Measurements from ENCODE around the gene HEY2.
A peak's percentile ranks its signal among the peaks of the same experiment; 100 is the strongest.
"Not testable (repeated sequence)": the region's sequence is repeated elsewhere in the genome, so short reads cannot be mapped to it uniquely, and the experiment has no call there.

HEY2 gene

GRCh38 chr6:125749173-125749864 lies at the start of gene HEY2:
TSS of gene HEY2 (plus strand) at chr6:125749632. CDS start at chr6:125749777, 145 bp downstream.
- peak; percentile 41 for DNase-seq

DNA sequence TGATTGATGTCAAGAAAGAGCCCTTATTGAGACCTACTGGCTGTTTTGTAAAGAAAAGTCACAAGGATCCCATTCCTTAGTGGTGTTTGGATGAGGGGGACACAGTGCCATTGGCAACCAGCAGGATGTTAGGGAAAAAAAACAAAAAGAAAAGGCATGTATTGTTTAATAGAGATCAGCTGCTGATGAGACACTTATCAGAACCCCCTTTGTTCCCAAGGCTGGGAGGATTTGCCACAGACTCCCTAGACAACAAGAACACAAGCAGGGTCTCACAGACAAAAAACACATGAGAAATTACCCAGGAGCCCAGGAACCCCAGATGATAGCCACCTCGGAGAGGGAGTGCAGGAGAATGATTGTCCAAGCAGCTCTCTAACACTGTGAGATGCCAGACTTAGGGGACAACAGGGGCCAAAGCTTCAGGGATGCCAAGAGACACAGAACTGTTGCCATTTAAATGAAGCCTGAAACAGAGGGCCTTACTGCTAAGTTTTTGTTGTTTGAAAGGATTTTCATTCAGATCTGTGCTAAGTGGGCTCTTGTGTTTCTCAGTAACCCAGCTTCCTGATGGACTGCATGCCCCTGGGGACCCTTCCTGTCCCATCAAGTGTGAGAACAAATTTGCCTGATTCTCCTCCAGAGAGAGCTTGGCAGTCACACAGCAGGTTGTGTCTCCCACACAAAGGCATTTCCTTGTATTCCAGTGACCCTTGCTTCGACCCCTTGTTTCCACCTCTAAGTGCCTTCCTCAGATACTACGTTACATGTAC lies 48.7 kb upstream of the HEY2 start:
- DNase-seq: no peak

DNA sequence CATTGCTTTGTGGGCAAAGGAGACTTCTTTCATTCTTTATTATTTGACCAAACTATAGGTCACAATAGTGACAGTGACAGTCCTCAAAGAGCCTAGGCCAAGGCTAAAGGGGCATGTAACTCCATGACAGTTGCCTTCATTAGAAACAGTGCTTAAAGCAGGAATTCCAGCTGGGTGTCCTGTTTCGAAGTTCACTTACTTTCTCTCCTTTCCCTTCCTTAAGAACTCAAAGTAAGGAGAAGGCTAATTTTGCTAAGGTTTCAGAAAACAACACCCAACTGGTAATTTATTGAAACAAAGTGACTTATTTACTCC lies 48.1 kb upstream of the HEY2 start:
- no peak for DNase-seq

DNA sequence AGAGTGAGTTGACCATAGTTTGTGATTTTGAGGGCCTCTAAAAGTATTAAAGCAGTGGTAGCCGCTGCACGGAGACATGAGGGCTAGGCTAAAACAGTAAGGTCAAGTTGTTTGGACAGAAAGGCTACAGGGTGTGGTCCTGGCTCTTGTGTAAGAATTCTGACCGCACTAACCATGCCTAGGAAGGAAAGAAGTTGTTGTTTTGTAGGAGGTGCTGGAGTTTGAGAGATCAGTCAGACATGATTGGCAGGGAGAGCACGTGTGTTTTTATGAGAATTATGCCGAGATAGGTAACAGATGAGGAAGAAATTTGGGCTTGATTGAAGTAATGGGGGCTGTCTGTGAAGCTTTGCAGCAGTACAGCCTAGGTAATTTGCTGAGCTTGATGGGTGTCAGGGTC lies 45.5 kb upstream of the HEY2 start:
- not testable (repeated sequence) for DNase-seq

DNA sequence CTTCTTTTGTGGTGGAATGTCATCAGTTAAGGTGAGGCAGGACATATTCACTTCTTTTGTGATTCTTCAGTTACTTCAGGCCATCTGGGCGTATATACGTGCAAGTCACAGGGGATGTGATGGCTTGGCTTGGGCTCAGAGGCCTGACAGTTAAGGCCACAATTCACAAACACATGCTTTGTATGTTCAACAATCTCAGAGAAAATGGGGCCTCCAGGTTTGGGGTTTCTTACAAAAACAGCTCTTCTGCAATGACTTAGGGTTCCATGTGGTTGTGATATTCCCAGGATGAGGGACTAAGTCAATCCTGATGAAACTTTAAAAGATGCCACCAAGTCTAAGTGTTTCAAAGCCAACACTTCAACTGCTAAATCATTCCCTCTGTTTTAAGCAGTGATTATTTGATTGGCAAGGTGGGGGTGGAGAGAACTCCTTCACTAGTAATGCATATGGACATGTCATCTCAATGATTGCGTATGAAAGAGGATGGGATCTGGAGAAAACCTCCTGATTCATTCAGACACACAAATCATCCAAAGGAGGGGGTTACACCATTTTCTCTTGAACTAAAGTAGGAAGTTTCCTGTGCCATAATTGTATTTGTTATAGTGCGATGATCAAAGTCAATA lies 41.7 kb upstream of the HEY2 start:
- DNase-seq: no peak

DNA sequence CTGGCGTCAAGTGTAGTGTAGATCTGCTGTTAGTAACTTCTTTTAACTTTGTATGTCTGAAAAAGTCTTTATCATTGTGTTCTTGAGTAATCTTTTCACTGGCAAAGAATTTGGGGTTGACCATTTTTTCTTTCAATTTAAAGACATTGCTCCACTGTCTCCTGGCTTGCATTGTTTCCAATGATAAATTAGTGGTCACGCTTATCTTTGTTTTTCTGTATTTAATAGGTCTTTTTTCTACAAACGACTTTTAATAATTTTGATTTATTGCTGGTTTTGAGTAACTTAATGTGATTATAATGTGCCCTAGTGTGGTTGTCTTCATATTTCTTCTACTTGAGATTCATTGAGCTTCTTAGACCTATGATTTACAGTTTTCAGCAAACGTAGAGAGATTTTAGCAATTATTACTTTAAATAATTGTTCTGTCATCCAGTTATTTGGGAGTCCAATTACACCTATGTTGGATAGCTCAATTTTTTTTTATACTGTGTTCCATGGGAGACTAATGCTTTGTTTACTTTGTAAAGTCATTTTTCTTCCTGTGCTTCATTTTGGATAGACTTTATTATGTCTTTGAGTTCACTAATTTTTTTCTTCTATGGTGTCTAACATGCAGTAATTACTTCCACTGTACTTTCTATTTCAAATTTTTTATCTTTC lies 38.3 kb upstream of the HEY2 start:
- DNase-seq: no peak

GRCh38 chr6:125714441-125715090 lies 34.9 kb upstream of the HEY2 start:
- no peak for DNase-seq

- DNase-seq: no peak
Measured at GRCh38 chr6:125717120-125717731, 32.2 kb upstream of the HEY2 start.

DNA sequence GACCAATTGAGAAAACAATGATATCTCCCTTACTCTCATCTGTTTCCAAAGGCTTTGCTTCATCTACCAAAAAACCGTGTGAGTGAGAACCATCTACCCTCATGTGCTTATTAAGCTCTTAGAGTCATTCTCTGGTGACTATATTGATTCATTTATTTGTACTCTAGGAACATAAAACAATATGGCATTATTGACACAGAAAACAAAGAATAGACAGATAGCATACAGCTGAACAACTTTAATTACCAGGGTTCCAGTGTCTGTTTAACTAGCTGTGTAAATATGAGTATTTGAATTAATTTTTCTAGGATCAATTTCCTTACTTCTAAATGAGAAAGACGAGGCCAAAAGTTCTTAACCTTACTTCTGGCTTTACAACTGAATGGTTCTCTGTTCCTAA lies 31.3 kb upstream of the HEY2 start:
- DNase-seq: no peak

- DNase-seq: no peak
Measured at GRCh38 chr6:125722886-125723285, 26.5 kb upstream of the HEY2 start.

DNA sequence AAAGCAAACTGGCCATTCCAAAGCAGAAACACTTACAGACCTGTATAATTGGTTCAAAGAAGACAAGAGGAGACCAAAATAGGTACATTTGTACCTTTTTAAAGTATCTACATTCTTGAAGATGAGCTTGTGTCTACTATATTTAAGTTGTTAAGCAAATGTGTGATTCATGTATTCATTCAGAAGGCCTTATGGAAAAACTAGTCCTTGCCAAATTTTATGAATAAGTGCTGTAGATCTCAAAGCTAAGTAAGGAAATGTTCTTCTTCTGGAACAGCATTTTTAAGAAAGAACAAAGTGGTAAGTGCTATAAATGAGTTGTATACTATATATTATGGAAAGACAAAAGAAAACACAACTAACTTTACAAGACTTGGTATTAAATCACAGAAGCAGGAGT lies 22.2 kb upstream of the HEY2 start:
- no peak for DNase-seq

DNA sequence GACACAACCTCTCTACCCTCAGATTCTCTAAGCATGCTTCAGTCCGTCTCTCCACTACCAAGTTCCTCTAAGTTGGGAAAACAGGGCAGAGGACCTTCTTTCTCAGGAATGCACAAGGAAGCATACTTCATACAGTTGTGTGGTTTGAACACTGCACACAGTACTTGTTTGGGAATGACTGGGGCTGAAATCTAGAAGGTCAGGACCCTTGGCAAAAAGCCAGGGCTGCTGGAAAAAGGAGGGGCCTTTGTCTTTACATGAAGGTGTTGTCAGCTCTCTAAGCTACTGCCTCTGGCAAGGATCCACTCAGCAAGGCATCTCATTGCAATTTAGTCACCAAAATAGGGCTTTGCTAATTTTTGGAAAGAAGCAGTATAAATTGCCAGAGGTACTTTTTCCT lies 20.7 kb upstream of the HEY2 start:
- no peak for DNase-seq

- DNase-seq: no peak
Measured at GRCh38 chr6:125729983-125730382, 19.4 kb upstream of the HEY2 start.

DNA sequence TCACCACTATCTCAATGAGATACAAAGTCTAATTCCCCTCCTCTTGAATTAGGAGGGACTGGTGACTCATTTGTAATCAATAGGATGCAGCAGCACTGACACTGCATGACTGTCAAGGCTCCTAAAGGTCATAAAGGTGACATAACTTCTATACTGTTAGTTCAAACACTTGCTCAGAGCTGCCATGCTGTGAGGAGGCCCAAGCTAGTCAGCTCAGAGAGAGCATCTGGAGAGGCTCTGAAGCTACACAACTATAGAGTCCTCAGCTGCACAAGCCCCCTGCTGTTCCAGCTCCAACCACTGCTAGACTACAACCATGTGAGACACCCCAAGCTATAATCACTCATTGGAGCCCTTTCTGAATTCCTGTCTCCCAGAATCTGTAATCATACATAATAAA lies 17.0 kb upstream of the HEY2 start:
- no peak for DNase-seq

GRCh38 chr6:125733516-125734300 lies 15.7 kb upstream of the HEY2 start:
- no peak for DNase-seq

DNA sequence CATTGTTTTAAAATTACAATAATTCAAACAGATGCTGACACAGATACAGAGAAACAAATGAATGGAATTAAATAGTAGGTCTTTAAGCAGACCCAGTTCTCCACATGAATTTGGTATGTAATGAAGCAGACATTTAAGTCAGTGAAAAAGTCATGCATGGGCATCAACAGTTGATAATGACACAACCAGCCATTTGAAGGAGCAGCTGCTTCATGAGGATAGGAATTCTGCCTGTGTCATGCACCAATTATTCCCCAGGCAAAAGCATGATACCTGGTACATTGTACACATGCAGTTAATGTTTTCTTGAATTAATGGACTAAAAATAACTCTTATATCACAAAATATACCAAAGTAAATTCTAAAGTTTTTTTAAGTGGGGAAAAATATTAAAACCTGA lies 11.2 kb upstream of the HEY2 start:
- DNase-seq: no peak

GRCh38 chr6:125739364-125739763 lies 10.1 kb upstream of the HEY2 start:
- DNase-seq: no peak

DNA sequence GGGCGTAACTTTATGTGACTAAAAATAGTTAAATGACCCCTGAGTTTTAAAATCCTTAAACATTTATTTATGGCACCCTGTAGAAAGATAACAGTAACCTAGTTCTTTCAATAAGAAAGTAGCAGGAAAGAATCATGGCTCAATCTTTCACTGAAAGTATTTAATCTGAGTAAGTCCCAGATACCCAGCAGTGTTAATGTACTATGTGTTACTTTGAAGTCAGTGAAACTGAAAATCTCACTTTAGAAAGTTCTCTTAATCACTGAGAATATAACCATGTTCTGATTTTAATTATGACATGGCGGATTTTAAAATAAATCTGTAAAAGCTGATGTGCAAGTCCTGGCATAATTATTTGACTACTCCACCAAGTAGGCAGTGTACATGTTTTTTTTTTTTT lies 8.1 kb upstream of the HEY2 start:
- DNase-seq: no peak

GRCh38 chr6:125742024-125742423 lies 7.4 kb upstream of the HEY2 start:
- no peak for DNase-seq

DNA sequence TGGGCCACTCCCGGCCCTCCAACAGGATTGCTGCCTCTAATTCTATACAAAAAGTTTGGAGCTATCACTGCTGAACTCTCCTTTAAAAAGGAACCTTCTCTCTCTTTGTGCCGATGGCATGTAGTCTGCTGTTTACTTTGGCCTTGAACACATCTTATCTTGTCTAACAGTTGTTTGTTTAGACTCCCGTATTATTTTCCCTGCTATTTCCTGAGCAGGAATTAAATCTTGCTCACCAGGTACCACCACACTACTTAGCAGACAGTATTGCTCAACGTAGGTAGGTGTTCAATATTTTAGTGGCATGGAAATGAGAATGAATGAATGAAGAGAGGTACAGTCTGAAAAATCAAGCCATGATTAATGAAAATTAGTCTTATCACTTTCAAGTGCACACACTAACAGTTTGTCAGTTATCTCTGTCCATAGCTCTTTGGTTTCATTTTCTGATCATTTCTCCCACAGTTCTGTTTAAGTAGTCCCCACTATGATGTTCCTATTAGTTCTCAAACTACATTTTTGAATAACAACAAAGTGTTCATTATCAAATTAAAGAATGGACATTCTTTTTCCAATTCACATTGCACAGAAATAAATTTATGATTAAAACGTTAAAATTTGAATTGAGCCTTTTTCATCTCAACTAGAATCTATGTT lies 6.8 kb upstream of the HEY2 start:
- no peak for DNase-seq

GRCh38 chr6:125743604-125744003 lies 5.8 kb upstream of the HEY2 start:
- DNase-seq: no peak
